Stimulated activated CD4-positive, alpha-beta T cell treated with anti-CD3 and anti-CD28 coated beads, Interleukin-2, amount 100 ng/mL, for 4 hours (primary cell): Measurements from ENCODE around the gene SSPN.
"Not testable (repeated sequence)": the region's sequence is repeated elsewhere in the genome, so short reads cannot be mapped to it uniquely, and the experiment has no call there.

Source experiments
- DNase-seq: peaks from one replicate; pipeline ENCODE4 v3.0.0-alpha.2; 2020; ENCODE audit warnings: low read depth

SSPN gene

DNA sequence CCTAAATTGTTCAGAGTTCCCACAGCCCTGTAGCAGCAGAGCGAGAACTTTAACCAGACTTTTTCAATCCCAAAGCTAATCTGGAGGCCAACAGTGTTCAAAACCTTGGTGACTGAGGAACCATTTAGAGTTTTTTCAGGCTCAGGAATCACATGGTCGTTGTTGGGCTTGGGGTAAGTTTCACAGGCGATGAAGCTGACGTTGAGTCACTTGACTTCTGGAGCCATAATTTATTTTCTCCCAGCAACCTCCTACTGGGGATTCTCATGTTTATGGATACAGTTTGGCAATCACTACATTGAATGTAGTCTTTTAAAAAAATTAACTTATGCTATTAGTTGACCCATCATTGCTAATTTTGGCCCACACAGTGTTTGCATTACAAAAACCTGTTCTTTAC, 34.5 kb downstream of the SSPN start:
- no peak for DNase-seq

- no peak for DNase-seq
Measured at GRCh38 chr12:26231470-26231869, 36.1 kb downstream of the SSPN start.

GRCh38 chr12:26231921-26232320, 36.5 kb downstream of the SSPN start:
- no peak for DNase-seq

DNA sequence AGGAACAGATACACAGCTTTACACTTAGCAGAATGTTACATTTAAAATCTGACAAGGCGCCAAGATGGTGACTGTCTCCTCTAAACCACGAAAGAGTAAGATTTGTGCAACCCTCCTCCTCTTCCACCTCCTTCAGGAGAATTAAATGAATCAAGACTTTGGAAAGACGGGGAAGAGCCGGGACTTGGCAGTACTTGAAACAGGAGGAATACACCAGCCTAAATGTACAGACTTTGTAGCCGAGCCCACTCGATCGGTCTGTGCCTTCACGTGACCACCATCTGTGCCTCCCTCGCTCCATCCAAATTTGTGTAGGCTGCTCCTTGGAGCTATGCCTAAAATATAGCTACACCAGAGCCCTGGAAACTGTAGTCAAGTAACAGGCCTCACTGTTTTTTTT, 38.3 kb downstream of the SSPN start:
- no peak for DNase-seq

- DNase-seq, result not testable (repeated sequence)
Measured at GRCh38 chr12:26235465-26235864, 40.1 kb downstream of the SSPN start.

GRCh38 chr12:26238341-26239121, 43.2 kb downstream of the SSPN start:
- no peak for DNase-seq

DNA sequence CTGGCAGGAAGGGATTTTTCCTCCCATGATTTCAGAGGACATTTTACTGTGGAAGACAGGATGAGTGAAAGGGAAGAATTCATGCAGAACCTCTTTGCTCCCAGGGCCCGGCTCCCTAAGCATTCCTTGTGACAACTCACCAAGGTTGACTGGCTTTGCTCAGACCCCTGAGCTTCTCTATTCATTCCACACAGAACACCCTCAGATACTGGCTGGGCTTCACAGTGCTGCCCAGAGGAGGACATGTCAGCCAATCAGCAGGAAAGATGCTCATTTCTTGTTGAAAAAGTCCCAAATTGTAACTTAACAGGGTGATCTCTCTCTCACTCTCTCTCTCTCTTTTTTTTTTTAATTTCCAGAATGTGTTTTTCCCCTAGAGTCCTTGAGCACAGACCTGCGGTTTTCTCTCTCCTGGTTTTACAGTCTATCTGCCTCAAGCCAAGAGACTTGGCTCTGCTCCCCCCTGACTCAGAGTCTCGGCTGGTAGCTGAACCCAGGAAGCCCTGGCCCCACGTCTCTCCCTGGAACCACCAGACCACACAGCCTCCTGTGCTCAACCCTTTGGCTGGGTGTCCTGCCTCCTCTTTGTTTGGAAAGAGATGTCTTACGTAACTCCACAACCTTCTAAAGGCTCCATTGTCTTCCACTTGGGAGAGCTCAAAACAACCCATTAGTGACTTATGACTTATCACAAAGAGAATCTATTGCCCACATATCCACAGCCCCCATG, 43.9 kb downstream of the SSPN start:
- no peak for DNase-seq

DNA sequence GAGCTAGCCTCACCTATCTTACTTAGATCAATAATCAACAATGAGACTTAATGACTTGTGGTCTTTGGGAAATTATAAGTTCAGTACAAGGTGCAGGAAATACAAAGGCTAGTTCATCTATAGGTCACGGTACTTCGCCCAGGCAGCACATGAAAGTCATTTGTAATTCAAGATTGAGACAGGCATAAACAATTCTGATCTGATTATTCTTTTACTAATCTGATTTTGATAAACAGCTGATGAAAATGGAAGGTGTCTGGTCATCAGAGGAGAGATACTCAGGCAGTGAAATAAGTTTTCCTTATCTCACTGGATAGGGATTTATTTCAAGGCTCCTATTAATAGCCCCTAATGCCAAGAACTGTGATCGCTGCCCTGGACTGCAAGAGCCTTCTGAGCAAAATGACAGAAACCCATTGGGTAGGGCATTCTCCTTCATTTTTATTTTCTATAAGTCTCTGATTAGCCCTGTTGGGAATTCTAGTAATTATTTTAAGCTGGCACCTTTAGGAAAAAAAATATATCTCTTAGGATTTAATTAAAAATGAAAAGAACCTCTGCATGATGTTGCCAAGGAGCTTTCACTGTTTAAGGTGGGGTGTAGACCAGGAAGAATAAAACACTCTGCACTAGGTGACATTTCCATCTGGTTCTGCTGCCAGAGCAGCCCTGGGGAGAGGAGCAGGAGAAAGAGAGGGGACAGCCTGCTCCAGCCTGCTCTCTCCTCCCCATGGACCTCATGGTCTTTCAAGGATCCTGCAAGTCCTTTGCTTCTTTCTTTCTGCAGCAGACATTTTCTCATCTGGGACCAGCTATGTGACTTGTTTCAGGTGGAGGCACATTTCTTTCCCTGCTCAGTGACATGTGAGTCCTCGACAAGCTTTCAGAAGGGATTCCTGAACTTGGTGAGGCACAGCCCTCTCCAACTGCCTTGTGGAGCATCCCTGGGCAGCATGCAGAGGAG, 44.8 kb downstream of the SSPN start:
- DNase-seq, result no peak

DNA sequence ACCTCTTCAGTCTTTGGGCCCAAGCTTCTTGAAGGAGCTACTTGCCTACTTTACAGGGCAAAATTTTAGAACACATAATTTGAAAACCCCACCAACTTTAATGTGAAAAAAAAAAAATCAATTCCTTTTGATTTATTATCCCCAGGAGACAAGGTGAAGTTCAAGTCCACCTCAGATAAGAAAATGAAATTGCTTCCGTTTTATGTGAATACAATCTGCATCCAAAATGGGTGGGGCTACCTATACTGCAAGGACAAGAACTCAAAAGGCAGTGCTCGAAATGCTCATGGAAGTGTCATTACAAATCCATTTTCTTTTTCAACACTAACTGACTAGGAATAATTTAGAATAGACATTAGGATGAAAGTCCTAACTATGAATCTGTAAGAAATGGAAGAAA, 45.7 kb downstream of the SSPN start:
- no peak for DNase-seq

GRCh38 chr12:26242683-26243082, 47.3 kb downstream of the SSPN start:
- no peak for DNase-seq

DNA sequence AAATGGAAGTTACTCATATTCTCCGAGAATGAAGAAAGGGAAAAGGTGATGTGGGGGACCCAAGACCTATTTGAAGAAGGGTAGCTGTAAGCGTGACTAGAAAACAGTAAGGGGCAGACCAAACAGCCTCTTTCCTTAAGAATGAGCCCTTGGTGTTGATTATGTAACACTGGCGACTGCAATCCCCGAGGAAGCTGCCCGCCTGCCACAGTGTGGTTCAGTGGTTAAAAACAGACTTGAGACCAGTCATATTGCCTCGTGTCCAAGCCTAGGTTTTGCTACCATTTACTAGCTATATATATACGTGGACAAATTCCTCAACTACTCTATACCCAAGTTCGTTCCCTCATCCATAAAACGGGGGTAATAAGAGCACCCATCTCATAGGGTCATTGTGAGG, 49.1 kb downstream of the SSPN start:
- DNase-seq, result no peak

DNA sequence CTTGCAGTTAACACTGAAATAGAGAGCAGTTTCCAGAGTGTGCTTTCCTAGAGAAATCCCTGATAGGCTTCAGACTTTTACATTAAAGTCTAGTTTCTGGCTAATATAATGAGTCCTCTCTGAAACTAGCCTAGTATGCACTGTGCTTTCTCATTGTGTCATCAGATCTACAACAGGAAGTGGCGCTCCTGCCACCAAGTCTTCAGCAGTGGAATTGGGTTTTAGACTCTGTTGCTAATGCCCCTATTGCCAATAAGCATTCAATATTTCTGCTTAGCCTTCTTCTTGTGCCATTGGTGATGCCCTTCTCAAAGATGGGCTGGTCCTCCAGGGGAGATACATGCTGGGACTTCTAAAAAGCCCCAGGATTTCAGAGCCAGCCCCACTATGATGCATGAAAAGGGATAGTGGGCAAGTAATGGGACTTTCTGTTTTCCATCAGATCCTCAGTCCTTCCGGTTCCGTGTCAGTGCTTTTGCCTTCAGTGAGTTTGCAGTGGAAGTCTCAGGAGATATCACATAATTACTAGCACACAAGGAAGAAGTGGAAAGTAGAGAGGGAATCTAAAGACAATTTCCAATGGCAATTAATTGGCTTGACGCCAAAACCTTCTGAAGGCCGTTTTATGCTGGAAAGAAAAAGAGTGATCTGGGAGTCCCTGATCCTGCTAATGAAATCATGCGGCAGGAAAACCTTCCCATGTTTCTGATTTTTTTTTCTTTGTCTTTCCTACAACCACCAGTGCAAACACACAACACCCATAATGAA, 50.0 kb downstream of the SSPN start:
- DNase-seq, result no peak

- no peak for DNase-seq
Measured at GRCh38 chr12:26246483-26247164, 51.3 kb downstream of the SSPN start.

DNA sequence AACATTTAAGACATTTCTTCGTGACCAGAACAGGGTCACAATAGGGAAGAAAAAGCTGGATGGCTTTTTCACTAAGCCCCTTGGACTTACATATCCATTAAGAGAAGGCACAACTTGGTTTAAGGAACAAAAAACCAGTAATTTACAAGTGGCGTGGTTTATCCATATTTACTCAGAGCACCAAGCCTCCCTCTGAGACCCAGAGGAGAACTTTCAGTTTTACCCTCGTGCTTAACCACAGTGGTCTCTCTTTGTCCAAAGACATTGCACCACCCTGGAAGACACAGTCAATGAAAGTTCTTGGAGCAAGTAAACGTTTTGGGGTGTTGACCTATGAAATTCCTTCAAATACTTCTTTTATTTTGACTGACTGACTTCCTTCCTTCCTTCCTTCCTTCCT, 52.5 kb downstream of the SSPN start:
- no peak for DNase-seq

- DNase-seq, result no peak
Measured at GRCh38 chr12:26250801-26251200, 55.4 kb downstream of the SSPN start.

DNA sequence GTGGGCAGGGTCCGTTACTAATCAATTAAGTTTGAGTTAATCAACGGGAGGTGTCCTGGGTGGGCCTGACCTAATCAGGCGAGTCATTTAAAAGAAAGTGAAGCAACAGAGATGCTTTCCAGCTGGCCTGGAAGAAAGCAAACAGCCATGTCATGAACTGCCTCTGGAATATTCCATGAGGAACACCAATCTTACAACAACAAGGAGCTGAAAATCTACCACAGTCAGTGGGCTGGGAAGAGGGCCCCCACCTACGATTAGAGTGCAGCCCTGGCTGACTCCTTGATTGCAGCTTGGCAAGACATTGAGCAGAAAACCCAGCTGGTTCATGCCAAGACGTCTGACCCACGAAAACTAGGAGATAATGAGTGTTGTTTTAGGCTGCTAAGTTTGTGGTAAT, 56.2 kb downstream of the SSPN start:
- no peak for DNase-seq

DNA sequence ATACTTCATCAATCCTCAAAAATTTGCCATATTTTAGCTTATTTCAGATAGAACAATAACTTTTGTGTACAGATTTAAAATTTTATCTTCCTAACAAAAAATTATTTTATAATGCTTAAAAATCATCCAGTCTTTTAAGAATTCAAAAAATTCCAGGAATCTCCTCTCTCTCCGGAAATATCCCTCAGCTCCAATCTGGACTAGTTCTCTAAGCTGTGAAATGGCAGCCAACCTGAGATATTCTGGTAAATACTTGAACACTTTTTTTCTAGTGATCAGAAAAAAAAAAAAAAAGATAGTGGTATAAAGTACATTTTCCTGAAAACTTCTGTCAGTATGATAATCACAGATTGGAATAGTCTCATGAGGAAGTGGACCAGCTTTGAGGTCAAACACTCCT, 57.6 kb downstream of the SSPN start:
- no peak for DNase-seq

- DNase-seq, result no peak
Measured at GRCh38 chr12:26255893-26256645, 60.7 kb downstream of the SSPN start.

GRCh38 chr12:26264215-26264838, 69.0 kb downstream of the SSPN start:
- DNase-seq, result no peak

- no peak for DNase-seq
Measured at GRCh38 chr12:26265606-26266005, 70.2 kb downstream of the SSPN start.
